Lower leg skin (tissue), 4 donors: ENCODE data around the gene AKAP8L. TPM values are rescaled to one million over a fixed set of nuclear protein-coding genes. Genes with fewer than 3 reads are reported as not detected.

Source experiments
- DNase-seq, 2 donors: peaks; one replicate each; pipeline ENCODE4 v3.0.0-alpha.2; 2019; ENCODE audit warnings: low spot score in 2 of 2
- H3K4me3 ChIP-seq: fragments of 200-600 bp; sonication (generic); 2 replicates; pipeline ENCODE4 v1.5.1; 2017; ENCODE audit warnings: mild to moderate bottlenecking, low read depth; ENCODE audit not compliant: poor library complexity, severe bottlenecking
- POLR2A ChIP-seq, 2 donors: fragments of 450-650 bp; IDR thresholded peaks; one replicate each; pipeline ENCODE4 v1.6.1; 2016 to 2017; ENCODE audit warnings: antibody characterized with exemption in 2 of 2, mild to moderate bottlenecking in 1 of 2, moderate library complexity in 1 of 2
- WGBS, 2 donors: methylation state at CpG; one replicate each; pipeline ENCODE4 v1.1.5; 2018; 5-methylcytosine and 5-hydroxymethylcytosine counted together
- intact Hi-C: fragments of 100-400 bp; cut with DNase I; formaldehyde crosslinking; loops from one replicate; pipeline ENCODE4 v1.15.0; 2023; ENCODE audit warnings: low total_unique reads
- microRNA counts, 2 donors: library from miRNA; unstranded; fragments of <30 nt; microRNA quantifications; one replicate each; lab custom pipeline; 2016
- microRNA-seq, 2 donors: library from miRNA; unstranded; fragments of <30 nt; microRNA quantifications; one replicate each; pipeline ENCODE4, GENCODE V29; 2016; ENCODE audit warnings: borderline replicate concordance in 2 of 2, borderline number of aligned reads in 1 of 2
- total RNA-seq, 4 donors: library from RNA; depleted of rRNA; stranded (reverse); fragments of >200 nt; gene quantifications; one replicate each; pipeline ENCODE4 v1.1.0, GENCODE V29; 2016
- TF ChIP-seq, protein P1 (sequence below), 3 donors: fragments of 450-650 bp; IDR thresholded peaks; one replicate each; pipeline ENCODE4 v1.5.1; 2016; ENCODE audit warnings: antibody characterized with exemption in 3 of 3, mild to moderate bottlenecking in 3 of 3, moderate library complexity in 2 of 3

AKAP8L gene
- total RNA-seq, 4 donors from 2014 or later = 82.4 to 141 (median 95.3) TPM

DNA sequence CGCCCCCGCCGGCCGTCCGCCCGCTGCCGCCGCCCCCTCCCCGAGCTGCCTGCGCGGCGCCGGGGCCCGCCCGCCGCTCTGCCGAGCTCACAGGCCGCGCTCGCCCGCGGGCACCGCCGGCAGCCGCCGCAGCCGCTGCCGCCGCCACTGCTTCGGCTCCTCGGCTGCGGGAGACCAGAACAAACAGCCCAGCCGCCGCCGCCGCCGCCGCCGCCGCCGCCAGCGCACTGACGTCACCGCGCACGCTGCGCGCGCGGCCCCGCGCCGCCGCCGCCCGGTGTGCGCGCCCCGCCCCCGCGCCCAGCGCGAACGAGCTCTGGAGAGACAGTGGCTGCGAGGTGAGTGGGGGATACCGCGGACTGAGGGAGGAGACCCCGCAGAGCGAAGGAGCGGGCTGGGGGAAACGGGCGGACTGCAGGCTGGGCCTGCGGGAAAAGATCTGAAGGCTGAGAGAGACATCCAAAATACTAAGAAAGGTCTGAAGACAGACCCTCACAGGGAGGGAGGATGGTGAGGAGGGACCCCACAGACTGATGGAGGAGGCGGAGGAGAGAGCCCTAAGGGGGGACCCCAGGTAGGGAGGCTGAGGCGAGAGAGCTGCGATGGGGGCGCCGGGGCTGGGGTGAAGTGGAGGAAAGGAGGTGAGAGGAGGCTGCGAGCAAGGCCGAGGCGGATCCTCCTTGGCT is 86.3 kb downstream of the AKAP8L start, which contains the start of gene BRD4:
Gene BRD4, minus strand, starts transcription at position 229 of the 686 bp plus-strand sequence. CDS start 59,440 bp downstream, outside the sequence.
- TF ChIP-seq POLR2A (IDR thresholded peaks at IDR 0.05) = no peak
- TF ChIP-seq, protein P1, sequence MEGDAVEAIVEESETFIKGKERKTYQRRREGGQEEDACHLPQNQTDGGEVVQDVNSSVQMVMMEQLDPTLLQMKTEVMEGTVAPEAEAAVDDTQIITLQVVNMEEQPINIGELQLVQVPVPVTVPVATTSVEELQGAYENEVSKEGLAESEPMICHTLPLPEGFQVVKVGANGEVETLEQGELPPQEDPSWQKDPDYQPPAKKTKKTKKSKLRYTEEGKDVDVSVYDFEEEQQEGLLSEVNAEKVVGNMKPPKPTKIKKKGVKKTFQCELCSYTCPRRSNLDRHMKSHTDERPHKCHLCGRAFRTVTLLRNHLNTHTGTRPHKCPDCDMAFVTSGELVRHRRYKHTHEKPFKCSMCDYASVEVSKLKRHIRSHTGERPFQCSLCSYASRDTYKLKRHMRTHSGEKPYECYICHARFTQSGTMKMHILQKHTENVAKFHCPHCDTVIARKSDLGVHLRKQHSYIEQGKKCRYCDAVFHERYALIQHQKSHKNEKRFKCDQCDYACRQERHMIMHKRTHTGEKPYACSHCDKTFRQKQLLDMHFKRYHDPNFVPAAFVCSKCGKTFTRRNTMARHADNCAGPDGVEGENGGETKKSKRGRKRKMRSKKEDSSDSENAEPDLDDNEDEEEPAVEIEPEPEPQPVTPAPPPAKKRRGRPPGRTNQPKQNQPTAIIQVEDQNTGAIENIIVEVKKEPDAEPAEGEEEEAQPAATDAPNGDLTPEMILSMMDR (IDR thresholded peaks at IDR 0.05) = no peak
- intact Hi-C loops = no loop called here
- DNase-seq = peak; percentile 46 to 93
- 1% methylated on average over 47 to 58 of the region's 81 CpGs for WGBS, 2 donors
- peak within 1 kb of the TSS; percentile 85 for H3K4me3 ChIP-seq

DNA sequence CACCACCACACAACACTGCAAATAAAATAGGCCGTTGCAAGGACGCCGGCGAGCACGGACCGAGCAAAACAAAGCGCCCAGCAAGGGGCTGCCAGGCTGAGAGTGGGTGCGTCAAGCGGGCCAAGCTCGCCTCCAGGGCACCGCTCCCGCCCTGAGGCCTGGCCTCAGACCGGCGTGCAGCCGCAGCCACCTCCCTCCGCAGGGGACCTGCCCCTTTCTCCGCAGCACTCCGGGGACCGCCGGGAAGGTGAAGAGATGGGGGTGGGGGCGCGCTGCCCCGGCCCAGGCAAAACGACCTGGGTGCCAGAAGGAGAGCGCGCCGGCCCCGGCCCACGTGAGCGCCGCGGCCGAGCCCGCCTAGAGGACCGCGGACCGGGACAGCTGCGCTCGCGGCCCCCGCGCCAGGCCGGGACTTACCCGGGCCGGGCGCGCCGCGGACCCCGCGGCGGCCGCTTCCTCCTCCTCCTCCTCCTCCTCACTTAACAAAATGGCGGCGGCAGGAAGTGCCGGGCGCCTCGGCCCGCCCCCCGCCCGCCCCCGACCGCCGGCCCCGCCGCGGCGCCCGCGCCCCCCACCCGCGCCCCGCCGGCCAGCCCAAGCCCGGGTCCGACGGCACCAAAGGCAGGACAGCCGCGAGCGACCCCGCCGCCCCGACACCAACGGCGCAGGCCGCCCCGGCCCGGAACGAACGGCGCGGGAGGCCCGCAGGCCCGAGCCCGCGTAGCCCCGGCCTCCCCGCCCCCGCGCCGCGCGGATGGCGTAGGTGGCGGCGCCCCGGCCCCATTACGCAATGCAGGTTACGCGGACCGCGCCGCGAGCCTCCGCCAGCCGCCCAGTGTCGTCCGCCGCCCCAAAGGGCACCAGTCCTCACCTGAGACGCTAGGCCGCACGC is 87.1 kb downstream of the AKAP8L start:
- DNase-seq = peak in 1 of 2 donors; percentile 90
- H3K4me3 ChIP-seq = peak overlapping the region; percentile 85
- TF ChIP-seq POLR2A (IDR thresholded peaks at IDR 0.05) = no peak
- TF ChIP-seq, protein P1 (IDR thresholded peaks at IDR 0.05) = no peak
- 1% methylated on average over 65 to 73 of the region's 122 CpGs for WGBS, 2 donors
- intact Hi-C loops = no loop called here

DNA sequence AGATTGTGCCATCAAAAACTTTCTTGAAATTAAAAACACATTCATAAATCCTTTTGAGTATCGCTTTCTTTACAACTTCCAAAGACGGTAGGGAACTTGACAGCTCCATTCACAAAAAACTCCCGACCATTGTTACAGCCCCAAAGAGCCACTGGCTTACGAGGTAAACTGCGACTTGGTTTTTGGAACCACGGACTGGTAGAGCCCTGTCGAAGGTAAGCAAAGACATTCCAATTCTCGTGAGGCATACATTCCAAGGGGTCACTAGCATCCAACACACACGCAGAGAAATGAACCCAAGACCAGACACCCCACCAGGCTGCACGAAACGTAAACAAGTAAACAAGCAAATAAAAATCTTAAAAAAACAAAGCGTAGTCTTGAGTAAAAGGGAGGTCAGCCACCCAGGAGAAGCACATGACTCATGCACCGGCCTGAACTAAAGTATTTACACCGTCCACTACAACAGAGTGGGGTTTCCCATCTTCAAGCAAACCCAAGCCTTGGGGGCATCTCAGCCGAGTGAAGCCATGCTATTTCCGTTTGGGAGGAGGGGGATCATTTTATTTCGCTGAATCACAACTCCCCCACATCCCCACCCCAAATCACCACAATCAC is 87.9 kb downstream of the AKAP8L start:
- no peak for DNase-seq
- TF ChIP-seq, protein P1 (IDR thresholded peaks at IDR 0.05) = no peak
- TF ChIP-seq POLR2A (IDR thresholded peaks at IDR 0.05) = no peak
- peak overlapping the region; percentile 85 for H3K4me3 ChIP-seq
- intact Hi-C loops = no loop called here
- WGBS, 2 donors = 2 to 3% methylated on average over 17 of the region's 17 CpGs

MicroRNAs encoded within 50 kb of the gene (microRNA counts, 767-probe panel; counts per million panel counts)
- microRNA hsa-miR-1470 (lab: Ali Mortazavi, UCI) = 0 to 358 counts per million in 2 donors

Small RNA genes within 50 kb of the gene (microRNA-seq; reads per million reads assigned to microRNA genes)
- gene MIR1470 = 0 reads per million in 2 donors

Other genes starting within 250 kb of the AKAP8L start
- gene NOTCH3, start 218.0 kb downstream of the AKAP8L start, total RNA-seq = 100 to 1,000 TPM; 215 to 332 (median 251) TPM
- gene EPHX3, start 186.5 kb downstream of the AKAP8L start, total RNA-seq = 100 to 1,000 TPM in 1 of 4 donors, 10 to 100 TPM in 3; 74.6 to 138 (median 88.9) TPM
- gene BRD4, start 86.4 kb downstream of the AKAP8L start, total RNA-seq = 10 to 100 TPM; 34.8 to 78.6 (median 49.2) TPM
- gene AKAP8, start 39.2 kb downstream of the AKAP8L start, total RNA-seq = 10 to 100 TPM; 28.8 to 53.1 (median 34.8) TPM
- gene WIZ, start 31.0 kb upstream of the AKAP8L start, total RNA-seq = 10 to 100 TPM; 28.4 to 52.9 (median 43.8) TPM
- gene RASAL3, start 45.6 kb upstream of the AKAP8L start, total RNA-seq = 1 to 10 TPM in 3 of 4 donors, under 1 TPM in 1; 0.17 to 2.1 (median 1.5) TPM
- gene PGLYRP2, start 60.5 kb upstream of the AKAP8L start, total RNA-seq = under 1 TPM in 3 of 4 donors, not detected in 1; 0.23 to 0.80 (median 0.37) TPM
- 100 to 1,000 TPM in 1 of 4 donors, 10 to 100 TPM in 3; 65.3 to 119 (median 96.1) TPM for gene CYP4F22, start 89.5 kb upstream of the AKAP8L start, total RNA-seq
- 10 to 100 TPM in 2 of 4 donors, 1 to 10 TPM in 2; 4.6 to 16.4 (median 9.1) TPM for gene CYP4F8, start 196.2 kb upstream of the AKAP8L start, total RNA-seq
- 1 to 10 TPM; 6.3 to 9.7 (median 8.4) TPM for gene CYP4F3, start 221.9 kb upstream of the AKAP8L start, total RNA-seq